Activated CD8-positive, alpha-beta memory T cell treated with anti-CD3 and anti-CD28 coated beads, Interleukin-2, amount 50 U/mL, for 48 hours (primary cell): Measurements from ENCODE around the gene CCDC3.
A peak's percentile ranks its signal among the peaks of the same experiment; 100 is the strongest.

Experiments used
- DNase-seq: peaks from one replicate; pipeline ENCODE4 v3.0.0-alpha.2; 2020

The CCDC3 gene

DNA sequence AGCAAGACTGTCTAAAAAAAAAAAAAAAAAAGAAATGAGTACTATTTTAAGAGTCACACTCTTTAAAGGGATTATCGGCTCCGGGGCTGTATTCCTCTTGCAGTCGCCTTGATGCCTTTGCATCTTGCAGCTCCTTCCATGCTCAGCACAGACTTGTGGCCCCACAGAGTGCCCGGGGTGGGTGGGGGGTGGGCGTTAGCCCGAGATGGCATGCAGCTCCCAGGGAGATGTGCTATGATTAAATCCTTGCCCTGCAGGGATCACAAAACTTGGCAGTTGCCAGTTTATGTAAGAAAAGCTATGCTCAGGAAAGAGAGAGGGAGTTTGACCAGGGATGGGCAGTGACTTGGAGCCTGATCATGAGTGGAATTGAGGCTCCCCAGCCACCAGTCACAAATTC is 81.9 kb downstream of the CCDC3 start:
- no peak for DNase-seq

DNA sequence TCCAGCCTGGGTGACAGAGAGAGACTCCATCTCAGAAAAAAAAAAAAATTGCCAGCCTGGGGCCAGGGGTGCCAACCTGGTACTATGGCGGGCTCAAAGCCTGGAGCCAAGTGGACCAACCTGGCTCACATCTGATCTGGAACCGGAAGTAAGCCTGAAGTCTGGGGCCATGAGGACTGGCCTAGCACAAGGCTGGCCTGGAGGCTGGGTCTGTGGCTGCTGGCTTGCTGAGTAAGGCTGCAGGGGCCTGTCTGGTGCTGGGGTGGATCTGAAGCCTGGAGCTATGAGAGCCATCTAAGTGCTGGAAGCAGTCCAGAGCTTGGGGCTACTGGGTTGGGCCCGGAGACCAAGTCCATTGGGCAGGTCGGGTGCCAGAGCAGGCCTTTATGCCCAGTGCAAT is 84.9 kb downstream of the CCDC3 start:
- peak; percentile 44 for DNase-seq

DNA sequence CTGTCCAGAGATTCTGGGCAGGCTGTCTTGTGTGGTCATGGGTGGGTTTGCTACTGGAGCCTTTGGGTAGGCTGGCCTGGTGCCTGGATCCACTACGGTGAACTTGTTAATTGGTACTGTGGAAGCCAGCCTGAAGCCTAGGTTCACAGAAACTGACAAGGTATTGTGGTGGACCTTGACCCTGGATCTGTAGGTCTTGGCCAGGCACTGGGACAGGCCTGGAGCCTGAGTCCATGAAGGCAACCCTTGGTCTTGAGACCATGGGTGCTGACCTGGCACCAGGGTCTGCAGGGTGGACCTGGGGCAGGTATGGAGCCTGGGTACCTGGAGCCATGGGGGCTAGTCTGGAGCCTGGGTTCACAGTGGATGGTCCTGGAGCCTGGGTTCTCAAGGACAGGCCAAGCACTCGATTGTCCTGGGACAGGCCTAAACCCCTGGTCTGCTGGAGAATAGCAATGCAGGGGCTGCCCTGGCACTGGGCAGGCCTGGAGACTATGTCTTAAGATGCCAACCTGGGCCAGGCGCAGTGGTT is 85.8 kb downstream of the CCDC3 start:
- DNase-seq, result peak; percentile 38

DNA sequence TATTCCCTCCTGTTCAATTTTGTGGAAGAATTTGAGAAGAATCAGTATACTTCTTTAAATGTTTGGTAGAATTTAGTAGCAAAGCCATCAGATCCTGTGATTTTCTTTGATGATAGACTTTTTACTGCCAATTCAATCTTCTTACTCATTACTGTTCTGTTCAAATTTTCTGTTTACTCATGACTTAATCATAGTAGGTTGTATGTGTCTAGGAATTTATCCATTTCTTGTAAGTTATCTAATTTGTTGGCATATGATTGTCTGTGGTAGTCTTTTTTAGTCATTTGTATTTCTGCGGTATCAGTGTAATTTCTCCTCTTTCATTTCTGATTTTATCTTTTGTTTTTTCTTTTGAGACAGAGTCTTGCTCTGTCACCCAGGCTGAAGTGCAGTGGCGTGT is 87.4 kb downstream of the CCDC3 start:
- DNase-seq, result no peak

DNA sequence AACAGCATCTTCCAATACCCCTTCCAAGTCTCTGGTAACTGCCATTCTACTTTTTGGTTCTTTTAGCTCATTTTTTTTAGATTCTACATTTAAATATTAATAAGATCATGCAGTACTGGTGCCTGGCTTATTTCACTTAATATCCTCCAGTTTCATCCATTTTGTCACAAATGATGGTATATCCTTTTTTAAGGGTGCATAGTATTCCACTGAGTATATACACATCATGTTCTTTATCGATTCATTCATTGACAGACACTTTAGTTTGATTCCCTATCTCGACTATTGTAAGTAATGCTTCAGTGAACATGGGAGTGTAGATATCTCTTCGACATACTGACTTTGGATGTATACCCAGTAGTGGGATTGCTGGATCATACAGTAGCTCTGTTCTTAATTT is 89.7 kb downstream of the CCDC3 start:
- no peak for DNase-seq

GRCh38 chr10:12910835-12911234 is 90.7 kb downstream of the CCDC3 start:
- DNase-seq, result no peak

DNA sequence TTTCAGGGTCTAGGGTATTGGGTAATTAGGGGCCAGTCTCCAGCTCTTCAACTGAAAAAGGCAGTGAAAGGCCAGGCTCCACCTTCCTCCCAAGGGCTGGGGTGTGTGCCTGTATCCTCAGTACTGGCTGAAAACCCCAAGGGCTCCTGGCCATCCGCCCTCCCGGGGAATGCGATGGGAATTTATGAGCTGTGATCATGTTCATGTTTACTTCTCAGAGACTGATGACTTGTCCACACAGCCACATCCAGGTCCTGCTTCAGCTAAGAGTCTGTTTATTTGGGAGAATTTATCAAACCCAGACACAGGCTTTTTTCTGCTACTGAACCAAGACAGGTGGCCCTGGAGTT is 91.7 kb downstream of the CCDC3 start:
- no peak for DNase-seq

GRCh38 chr10:12909182-12909835 is 92.2 kb downstream of the CCDC3 start:
- DNase-seq, result peak; percentile 18

GRCh38 chr10:12908773-12909172 is 92.7 kb downstream of the CCDC3 start:
- peak; percentile 22 for DNase-seq

- DNase-seq, result no peak
Observed at GRCh38 chr10:12907656-12908055, 93.9 kb downstream of the CCDC3 start.

GRCh38 chr10:12906051-12906541 is 95.4 kb downstream of the CCDC3 start:
- no peak for DNase-seq

DNA sequence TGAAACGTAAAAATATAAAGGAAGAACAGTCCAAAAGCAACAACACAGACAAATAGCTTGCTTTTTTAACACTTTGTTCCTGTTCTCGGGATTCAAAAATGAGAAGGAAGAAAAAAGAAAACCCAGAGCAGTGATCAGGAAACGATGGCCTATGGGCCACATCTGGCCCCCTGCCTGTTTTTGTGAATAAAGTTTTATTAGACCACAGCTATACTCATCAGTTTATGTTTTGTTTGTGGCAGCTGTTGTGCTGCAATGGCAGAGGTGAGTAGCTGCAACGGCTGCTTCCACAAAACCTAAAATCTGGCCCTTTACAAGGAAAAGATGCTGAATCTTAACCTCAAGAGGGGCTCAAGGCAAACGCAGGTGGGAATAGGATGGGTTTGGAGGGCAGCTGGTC is 96.4 kb downstream of the CCDC3 start:
- DNase-seq, result no peak

GRCh38 chr10:12902851-12903358 is 98.6 kb downstream of the CCDC3 start:
- DNase-seq, result no peak

- peak; percentile 66 for DNase-seq
Observed at GRCh38 chr10:12902135-12902572, 99.4 kb downstream of the CCDC3 start.

GRCh38 chr10:12899546-12899945 is 102.0 kb downstream of the CCDC3 start:
- DNase-seq, result no peak

DNA sequence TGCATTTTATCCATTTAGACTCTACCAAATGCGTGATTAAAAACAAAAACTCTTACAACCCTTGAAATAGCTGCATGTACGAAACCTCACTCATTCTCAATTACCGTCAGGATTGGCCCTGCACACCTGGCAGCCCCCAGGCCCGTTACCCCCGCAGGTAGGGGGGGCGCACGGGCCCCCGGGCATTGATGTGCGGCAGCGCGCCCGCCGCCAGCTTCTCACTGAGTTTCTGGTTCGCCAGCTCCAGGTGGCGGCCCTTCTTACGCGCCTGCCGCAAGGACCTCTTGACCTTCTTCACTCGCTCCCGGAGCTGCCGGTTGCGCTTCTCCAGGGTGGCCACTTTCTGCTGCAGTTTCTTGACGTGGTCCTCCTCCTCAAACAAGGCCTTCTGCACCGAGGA is 103.2 kb downstream of the CCDC3 start:
- DNase-seq, result no peak

DNA sequence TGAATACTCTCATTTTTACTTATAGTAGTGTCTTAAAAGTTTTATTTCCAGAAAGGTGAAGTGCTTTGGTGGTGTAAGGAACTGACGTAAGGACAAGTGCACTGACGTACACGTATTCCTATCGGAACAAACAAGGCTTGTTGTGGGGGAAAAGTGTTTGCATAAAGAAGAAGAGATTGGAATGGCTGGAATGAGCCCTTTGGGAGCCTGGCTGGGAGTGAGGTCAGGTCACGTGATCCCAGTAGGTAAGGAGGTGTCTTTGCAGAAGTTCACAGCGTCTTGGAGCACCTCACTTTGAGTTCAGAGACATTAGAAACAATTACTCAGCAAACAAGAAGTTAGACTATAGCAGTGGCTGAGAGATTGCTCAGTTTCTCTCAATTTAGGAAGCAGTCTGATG is 104.2 kb downstream of the CCDC3 start:
- DNase-seq, result no peak

DNA sequence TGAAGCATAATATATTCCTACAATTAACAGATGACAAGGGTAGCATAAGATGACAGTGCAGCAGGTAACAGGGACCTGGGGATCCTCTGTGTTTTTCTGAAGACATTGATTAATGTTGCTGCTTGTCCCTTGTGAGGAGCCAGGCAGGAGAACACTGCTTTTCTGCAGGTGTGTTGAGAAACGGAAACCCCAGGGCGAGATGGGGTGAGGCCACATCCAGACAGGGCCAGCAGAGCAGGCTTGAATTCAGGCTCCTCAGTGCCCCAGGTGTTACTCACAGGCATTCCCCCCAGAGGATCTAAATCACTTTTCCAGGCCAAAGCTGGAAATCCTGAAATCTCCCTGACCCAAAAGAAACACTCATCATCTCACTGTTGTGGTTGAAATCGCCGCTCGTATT is 105.3 kb downstream of the CCDC3 start:
- DNase-seq, result no peak

- DNase-seq, result no peak
Observed at GRCh38 chr10:12892924-12893323, 108.6 kb downstream of the CCDC3 start.

GRCh38 chr10:12890958-12891357 is 110.6 kb downstream of the CCDC3 start:
- DNase-seq, result no peak

DNA sequence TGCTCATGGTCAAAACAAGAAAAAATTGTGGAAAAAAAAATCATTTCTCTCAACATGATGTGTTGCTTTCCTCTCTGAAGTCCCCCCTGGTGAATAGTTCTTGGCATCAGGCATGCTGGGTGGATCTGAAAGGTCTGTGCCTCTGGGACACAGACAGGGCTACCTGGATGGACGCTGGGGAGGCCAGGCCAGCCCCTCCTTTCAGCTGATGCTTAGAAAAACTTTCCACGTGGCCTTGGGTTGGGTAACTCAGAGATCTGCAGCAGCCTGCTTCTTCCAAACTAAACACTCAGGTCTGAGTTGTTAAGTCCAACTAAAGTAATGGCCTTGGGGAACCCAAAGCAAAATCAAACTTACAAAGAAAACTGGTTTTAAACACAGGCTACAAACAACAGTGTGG is 113.0 kb downstream of the CCDC3 start:
- no peak for DNase-seq

DNA sequence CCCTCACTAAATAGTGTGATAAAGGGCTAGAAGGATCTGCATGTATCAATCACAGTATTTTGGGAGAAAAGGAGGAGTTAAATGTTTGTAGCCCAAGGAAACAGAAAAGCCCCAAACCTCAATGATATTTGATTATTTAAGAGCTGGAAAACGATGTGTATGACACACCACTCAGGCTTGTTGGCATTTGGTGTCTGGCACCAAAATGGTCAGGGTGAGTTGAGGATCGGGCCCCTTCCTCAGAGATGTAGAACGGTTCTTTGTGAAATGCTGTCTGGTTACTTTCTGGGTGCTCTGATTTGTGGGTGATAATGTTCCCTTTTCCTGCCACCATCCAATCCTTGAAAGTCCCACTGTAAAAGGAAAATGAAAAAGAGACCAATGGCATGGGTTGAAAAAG is 113.7 kb downstream of the CCDC3 start:
- DNase-seq, result no peak

- DNase-seq, result no peak
Observed at GRCh38 chr10:12884851-12885250, 116.7 kb downstream of the CCDC3 start.

DNA sequence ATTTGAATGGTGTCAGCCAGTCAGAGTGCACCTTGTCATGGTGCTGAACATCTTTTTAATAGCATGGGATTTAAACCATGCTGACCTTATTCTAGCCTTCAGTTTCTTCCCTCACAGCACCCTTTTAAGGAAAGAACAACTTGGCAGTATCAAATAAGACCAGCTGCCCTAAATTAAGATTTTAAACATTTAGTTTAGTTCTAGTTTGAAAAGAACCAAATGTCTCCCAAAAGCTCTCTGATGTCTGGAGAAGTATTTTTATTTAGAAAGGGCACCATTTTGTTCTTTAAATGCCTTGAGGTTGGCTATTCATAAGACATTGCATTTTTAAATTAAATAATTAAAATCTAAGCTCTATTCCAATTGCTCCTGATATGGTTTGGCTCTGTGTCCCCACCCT is 121.1 kb downstream of the CCDC3 start:
- DNase-seq, result no peak

DNA sequence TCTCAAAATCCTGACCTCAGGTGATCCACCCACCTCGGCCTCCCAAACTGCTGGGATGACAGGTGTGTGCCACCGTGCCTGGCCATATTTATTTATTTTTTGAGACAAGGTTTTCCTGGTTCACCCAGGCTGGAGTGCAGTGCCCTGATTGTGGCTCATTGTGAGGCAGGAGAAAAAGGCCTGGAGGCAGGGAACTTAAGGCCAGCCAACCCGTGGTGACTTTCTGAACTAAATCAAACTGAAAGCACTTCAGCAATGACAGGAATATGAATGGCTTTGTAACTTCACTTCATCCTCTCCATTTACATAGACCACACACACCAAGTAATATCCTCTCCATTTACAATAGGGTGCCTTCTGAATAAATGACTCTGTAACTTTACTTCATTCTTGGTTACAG is 124.4 kb downstream of the CCDC3 start:
- DNase-seq, result no peak
